ENCODE measurements around the gene IL2RA. TPM values are rescaled to one million over a fixed set of nuclear protein-coding genes. Genes with fewer than 3 reads are reported as not detected.

IL2RA gene
- total RNA-seq, 1 experiment from 2014 or later, result not detected

GRCh38 chr10:6038071-6038631 is 24.0 kb downstream of the IL2RA start:
- Histone ChIP-seq H3K4me3 (ENCODE audit: low read depth, low read length, poor library complexity, severe bottlenecking) (no peak overlapping the region), H3K4me1 (ENCODE audit: insufficient read depth, low read length, poor library complexity, severe bottlenecking) (no peaks in the 10 kb centered on the region), H3K9me3 (ENCODE audit: low read depth, low read length, poor library complexity, severe bottlenecking) (no peaks in the 10 kb centered on the region), H3K27ac (ENCODE audit: low read depth, low read length, poor library complexity, severe bottlenecking) (no peak overlapping the region), H3K36me3 (ENCODE audit: insufficient read depth, low read length, poor library complexity, severe bottlenecking) (no peaks in the 10 kb centered on the region), H3K27me3 (replicated peaks; ENCODE audit: insufficient read depth, low read depth, low read length, poor library complexity) (peaks cover 50% of the 10 kb centered on the region)
- no TSS peak for BruUV-seq (replicated peaks)
- intact Hi-C loops (cut with micrococcal nuclease; ENCODE audit: unreplicated experiment), result no loop called here
- DNase-seq (ENCODE audit: low spot score), result no peak
- ChIA-PET CTCF (no interaction called here), POLR2A (ENCODE audit: low non-redundant PET) (no interaction called here)
- TF ChIP-seq CTCF (conservative IDR thresholded peaks at IDR 0.05; ENCODE audit: low read depth, low read length), result no peak
- no peak for TF ChIP-seq EZH2 (IDR thresholded peaks at IDR 0.05; ENCODE audit: borderline replicate concordance, low read depth, low read length, poor library complexity, severe bottlenecking)

GRCh38 chr10:6037422-6037821 is 24.7 kb downstream of the IL2RA start:
- Histone ChIP-seq H3K4me3 (ENCODE audit: low read depth, low read length, poor library complexity, severe bottlenecking) (no peak overlapping the region), H3K9me3 (ENCODE audit: low read depth, low read length, poor library complexity, severe bottlenecking) (no peaks in the 10 kb centered on the region), H3K27ac (ENCODE audit: low read depth, low read length, poor library complexity, severe bottlenecking) (no peak overlapping the region), H3K4me1 (ENCODE audit: insufficient read depth, low read length, poor library complexity, severe bottlenecking) (no peaks in the 10 kb centered on the region), H3K36me3 (ENCODE audit: insufficient read depth, low read length, poor library complexity, severe bottlenecking) (no peaks in the 10 kb centered on the region), H3K27me3 (replicated peaks; ENCODE audit: insufficient read depth, low read depth, low read length, poor library complexity) (peaks cover 45% of the 10 kb centered on the region)
- TF ChIP-seq CTCF (conservative IDR thresholded peaks at IDR 0.05; ENCODE audit: low read depth, low read length), result no peak
- TF ChIP-seq EZH2 (IDR thresholded peaks at IDR 0.05; ENCODE audit: borderline replicate concordance, low read depth, low read length, poor library complexity, severe bottlenecking), result no peak
- no TSS peak for BruUV-seq (replicated peaks)
- DNase-seq (ENCODE audit: low spot score), result no peak
- ChIA-PET CTCF (no interaction called here), POLR2A (ENCODE audit: low non-redundant PET) (no interaction called here)
- intact Hi-C loops (cut with micrococcal nuclease; ENCODE audit: unreplicated experiment), result no loop called here

- no TSS peak for BruUV-seq (replicated peaks)
- Histone ChIP-seq H3K9me3 (ENCODE audit: low read depth, low read length, poor library complexity, severe bottlenecking) (no peaks in the 10 kb centered on the region), H3K27me3 (replicated peaks; ENCODE audit: insufficient read depth, low read depth, low read length, poor library complexity) (peaks cover 40% of the 10 kb centered on the region), H3K36me3 (ENCODE audit: insufficient read depth, low read length, poor library complexity, severe bottlenecking) (no peaks in the 10 kb centered on the region), H3K27ac (ENCODE audit: low read depth, low read length, poor library complexity, severe bottlenecking) (no peak overlapping the region), H3K4me1 (ENCODE audit: insufficient read depth, low read length, poor library complexity, severe bottlenecking) (no peaks in the 10 kb centered on the region), H3K4me3 (ENCODE audit: low read depth, low read length, poor library complexity, severe bottlenecking) (no peak overlapping the region)
- no peak for DNase-seq (ENCODE audit: low spot score)
- ChIA-PET CTCF (no interaction called here), POLR2A (ENCODE audit: low non-redundant PET) (no interaction called here)
- TF ChIP-seq CTCF (conservative IDR thresholded peaks at IDR 0.05; ENCODE audit: low read depth, low read length) (no peak), EZH2 (IDR thresholded peaks at IDR 0.05; ENCODE audit: borderline replicate concordance, low read depth, low read length, poor library complexity, severe bottlenecking) (no peak)
- intact Hi-C loops (cut with micrococcal nuclease; ENCODE audit: unreplicated experiment), result no loop called here
Measured at GRCh38 chr10:6036861-6037321, 25.3 kb downstream of the IL2RA start.

Data from A673 (cell line).